ENCODE results near the gene MIEN1. TPM values are rescaled to one million over a fixed set of nuclear protein-coding genes. Genes with fewer than 3 reads are reported as not detected.
"Not testable (repeated sequence)": the region's sequence is repeated elsewhere in the genome, so short reads cannot be mapped to it uniquely, and the experiment has no call there.

Gene MIEN1
- total RNA-seq, 1 donor = 21.6 TPM

DNA sequence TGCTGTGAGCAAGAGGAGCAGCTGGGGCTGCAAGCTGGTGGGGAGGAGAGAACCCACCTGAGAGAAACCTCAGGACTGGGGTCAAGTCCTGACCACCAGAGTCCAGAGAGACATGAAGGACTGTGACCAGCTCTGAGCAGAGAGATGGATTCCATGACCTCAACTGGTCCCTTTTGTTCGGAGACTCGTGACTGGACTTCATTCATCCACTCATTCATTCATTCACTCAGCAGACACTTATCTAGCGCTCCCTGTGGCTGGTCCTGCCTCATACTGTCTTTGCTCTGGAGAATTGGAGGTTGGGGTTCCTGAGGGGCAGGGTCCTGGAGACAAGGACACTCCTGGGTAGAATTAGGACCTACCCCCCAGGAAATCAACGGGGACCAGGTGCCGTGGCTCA, 26.4 kb downstream of the MIEN1 start:
- Histone ChIP-seq H3K27me3 (ENCODE audit: insufficient read depth, low read length) (peaks cover 27% of the 10 kb centered on the region), H3K9me3 (ENCODE audit: low read depth, low read length) (no peaks in the 10 kb centered on the region), H3K4me1 (ENCODE audit: insufficient read depth, low read length) (peaks cover 26% of the 10 kb centered on the region), H3K4me3 (ENCODE audit: low read length) (no peak overlapping the region)

DNA sequence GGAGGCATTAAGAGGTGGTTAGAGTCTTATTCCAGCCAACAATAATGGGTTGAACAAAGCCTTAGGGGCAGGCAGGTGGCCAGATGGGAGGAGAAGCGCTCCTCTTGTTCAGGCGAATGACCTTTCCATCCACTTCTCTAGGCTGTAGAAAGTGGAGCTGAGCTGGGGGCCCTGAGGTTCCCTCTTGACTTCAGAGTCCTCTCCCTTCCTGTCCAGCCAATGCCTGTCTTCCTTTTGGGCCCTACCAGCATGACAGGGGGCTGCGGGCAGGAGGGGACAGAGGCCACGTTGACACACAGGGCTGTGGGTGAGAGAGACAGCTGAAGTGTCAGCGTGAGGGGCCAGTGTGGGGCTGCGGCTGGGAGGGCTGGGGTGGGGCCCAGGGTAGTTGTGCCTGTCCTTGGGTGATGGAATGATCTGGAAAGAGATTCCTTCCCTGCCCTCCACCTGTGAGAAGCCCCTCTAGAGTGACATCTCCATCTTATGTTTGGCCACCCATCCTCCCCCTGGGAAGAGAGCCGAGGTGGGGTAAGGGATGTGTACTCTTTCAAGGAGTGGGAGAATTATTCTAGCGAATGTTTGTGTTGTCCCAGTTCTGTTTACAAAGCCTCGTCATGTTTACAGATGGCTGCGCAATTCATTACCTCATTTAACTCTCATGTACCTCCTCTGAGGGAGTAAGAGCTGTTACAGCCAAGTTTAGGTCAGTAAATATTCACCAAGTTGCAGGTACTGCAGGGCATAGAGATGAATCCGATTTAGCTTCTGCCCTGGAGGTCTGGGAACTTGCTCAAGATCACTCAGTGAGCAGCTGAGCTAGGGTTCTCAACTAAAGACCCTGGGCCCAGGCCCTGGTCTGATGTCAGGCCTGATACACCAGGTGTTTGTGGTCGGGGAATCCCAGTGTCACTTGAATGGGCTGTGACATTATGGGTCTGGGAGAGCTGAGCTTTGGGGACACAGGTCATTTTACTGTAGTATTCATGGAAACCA, 27.1 kb downstream of the MIEN1 start:
- Histone ChIP-seq H3K4me1 (ENCODE audit: insufficient read depth, low read length) (peaks cover 23% of the 10 kb centered on the region), H3K9me3 (ENCODE audit: low read depth, low read length) (no peaks in the 10 kb centered on the region), H3K4me3 (ENCODE audit: low read length) (no peak overlapping the region), H3K27me3 (ENCODE audit: insufficient read depth, low read length) (peaks cover 32% of the 10 kb centered on the region)

DNA sequence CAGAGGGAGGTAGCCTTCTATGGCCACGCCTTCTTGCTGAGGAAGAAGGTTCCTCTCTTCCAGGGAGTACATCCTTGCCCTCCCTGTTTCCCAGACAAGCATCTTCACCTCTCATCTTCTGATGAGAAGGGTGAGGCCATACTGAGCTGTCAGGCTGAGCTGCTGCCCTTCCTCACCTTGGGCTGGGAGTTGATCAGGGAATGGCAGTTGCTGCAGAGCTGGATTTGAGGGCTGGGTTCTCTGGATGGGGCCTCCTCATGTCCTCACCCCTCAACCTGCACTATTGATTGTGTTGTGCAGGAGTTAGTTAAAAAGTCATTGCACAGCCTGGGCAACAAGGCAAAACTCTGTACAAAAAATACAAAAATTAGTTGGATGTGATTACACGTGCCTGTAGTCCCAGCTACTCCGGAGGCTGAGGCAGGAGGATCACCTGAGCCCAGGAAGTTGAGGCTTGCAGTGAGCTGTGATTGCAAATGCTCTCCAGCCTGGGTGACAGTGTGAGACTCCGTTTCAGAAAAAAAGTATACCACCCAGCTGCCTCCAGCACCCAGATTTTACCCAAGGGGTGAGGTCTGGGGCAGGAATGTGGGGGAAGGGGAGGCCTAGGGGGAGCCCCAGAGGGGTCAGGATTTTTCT, 28.4 kb downstream of the MIEN1 start:
- Histone ChIP-seq H3K27me3 (ENCODE audit: insufficient read depth, low read length) (peaks cover 32% of the 10 kb centered on the region), H3K4me1 (ENCODE audit: insufficient read depth, low read length) (peaks cover 11% of the 10 kb centered on the region), H3K9me3 (ENCODE audit: low read depth, low read length) (no peaks in the 10 kb centered on the region), H3K4me3 (ENCODE audit: low read length) (no peak overlapping the region)

DNA sequence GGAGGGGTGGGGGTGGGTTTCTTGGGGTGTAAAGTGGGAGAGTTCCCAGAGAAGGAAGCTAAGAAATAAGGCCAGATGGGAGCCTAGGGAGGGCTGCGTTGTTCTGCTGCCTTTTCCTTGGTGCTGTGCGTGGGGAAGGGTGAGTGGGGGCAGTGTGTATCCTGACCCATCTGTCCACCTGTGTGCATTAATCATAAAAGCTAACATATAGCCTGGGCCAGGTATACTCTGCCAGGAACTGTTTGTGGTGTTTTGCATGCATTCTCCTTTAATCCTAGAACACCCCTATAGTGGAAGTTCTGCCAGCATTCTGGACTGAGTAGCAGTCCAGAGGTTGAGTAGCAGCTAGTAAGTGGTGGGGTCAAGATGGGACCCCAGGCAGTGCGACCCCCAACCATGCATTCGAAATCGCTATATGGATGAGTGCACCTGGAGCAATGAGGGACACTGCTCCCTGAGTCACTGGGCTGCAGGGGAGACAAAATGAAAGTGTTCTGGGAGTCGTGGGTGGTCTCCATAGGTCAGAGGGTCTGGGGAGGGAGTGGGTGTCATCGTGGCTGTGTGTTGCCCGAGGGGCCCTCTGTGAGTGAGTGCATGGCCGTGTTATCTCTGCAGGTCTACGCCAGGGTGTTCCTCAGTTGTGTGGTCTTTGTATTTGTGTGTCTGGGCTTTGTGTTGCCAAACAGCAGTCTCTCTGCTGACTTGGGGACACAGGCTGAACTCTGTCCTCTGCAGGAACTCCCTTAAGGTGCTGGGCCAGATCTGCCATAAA, 29.1 kb downstream of the MIEN1 start:
- Histone ChIP-seq H3K4me3 (ENCODE audit: low read length) (no peak overlapping the region), H3K27me3 (ENCODE audit: insufficient read depth, low read length) (peaks cover 32% of the 10 kb centered on the region), H3K4me1 (ENCODE audit: insufficient read depth, low read length) (peaks cover 4% of the 10 kb centered on the region), H3K9me3 (ENCODE audit: low read depth, low read length) (no peaks in the 10 kb centered on the region)

DNA sequence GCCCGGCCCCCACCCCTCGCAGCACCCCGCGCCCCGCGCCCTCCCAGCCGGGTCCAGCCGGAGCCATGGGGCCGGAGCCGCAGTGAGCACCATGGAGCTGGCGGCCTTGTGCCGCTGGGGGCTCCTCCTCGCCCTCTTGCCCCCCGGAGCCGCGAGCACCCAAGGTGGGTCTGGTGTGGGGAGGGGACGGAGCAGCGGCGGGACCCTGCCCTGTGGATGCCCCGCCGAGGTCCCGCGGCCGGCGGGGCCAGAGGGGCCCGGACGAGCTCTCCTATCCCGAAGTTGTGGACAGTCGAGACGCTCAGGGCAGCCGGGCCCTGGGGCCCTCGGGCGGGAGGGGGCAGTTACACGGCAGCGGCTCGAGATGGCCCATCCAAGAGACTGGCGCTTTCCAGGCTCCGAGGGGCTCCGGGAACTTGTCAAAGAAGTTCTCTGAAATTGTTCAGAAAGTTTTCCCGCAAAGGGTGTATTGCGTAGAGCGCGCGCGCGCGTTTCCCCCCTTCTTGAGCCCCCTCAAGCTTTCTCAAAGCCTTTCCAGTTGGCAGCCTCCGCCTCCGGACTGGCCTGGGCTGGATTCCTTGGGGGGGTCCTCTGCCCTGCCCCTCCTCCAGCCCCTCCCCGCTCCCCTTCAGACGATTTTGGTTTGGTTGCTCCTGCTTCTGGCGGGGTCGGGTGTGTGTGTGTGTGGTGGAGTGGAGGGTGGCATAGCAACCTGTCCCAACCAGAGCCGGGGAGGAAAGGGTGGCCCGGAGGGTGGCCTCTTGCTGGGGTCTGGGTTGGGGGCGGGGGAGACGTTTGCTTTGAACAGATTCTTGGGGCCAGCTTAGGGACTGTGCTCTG, 30.0 kb downstream of the MIEN1 start:
- peaks cover 3% of the 10 kb centered on the region for H3K4me1 ChIP-seq (ENCODE audit: insufficient read depth, low read length)
- H3K9me3 ChIP-seq (ENCODE audit: low read depth, low read length) = no peaks in the 10 kb centered on the region
- no peak overlapping the region for H3K4me3 ChIP-seq (ENCODE audit: low read length)

DNA sequence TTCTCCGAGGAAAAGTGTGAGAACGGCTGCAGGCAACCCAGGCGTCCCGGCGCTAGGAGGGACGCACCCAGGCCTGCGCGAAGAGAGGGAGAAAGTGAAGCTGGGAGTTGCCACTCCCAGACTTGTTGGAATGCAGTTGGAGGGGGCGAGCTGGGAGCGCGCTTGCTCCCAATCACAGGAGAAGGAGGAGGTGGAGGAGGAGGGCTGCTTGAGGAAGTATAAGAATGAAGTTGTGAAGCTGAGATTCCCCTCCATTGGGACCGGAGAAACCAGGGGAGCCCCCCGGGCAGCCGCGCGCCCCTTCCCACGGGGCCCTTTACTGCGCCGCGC, 30.5 kb downstream of the MIEN1 start, which contains the start of gene ERBB2:
ERBB2 (plus strand) TSS at position 247 of the 330 bp plus-strand sequence. CDS start 175 bp downstream, outside the sequence.
- Histone ChIP-seq H3K4me3 (ENCODE audit: low read length) (no peak within 1 kb of the TSS), H3K4me1 (ENCODE audit: insufficient read depth, low read length) (peaks cover 3% of the 10 kb centered on the region), H3K9me3 (ENCODE audit: low read depth, low read length) (no peaks in the 10 kb centered on the region), H3K27me3 (ENCODE audit: insufficient read depth, low read length) (peaks cover 32% of the 10 kb centered on the region)

More for the DNA sequence above, 30.0 kb downstream of the MIEN1 start:
- peaks cover 32% of the 10 kb centered on the region for H3K27me3 ChIP-seq (ENCODE audit: insufficient read depth, low read length)

DNA sequence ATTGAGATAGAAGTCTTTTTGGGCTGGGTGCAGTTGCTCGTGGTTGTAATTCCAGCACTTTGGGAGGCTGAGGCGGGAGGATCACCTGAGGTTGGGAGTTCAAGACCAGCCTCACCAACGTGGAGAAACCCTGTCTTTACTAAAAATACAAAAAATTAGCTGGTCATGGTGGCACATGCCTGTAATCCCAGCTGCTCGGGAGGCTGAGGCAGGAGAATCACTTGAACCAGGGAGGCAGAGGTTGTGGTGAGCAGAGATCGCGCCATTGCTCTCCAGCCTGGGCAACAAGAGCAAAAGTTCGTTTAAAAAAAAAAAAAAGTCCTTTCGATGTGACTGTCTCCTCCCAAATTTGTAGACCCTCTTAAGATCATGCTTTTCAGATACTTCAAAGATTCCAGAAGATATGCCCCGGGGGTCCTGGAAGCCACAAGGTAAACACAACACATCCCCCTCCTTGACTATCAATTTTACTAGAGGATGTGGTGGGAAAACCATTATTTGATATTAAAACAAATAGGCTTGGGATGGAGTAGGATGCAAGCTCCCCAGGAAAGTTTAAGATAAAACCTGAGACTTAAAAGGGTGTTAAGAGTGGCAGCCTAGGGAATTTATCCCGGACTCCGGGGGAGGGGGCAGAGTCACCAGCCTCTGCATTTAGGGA, 31.0 kb downstream of the MIEN1 start:
- H3K4me1 ChIP-seq (ENCODE audit: insufficient read depth, low read length); H3K4me3 ChIP-seq (ENCODE audit: low read length); H3K9me3 ChIP-seq (ENCODE audit: low read depth, low read length): not testable (repeated sequence)
- H3K27me3 ChIP-seq (ENCODE audit: insufficient read depth, low read length) = peaks cover 32% of the 10 kb centered on the region

DNA sequence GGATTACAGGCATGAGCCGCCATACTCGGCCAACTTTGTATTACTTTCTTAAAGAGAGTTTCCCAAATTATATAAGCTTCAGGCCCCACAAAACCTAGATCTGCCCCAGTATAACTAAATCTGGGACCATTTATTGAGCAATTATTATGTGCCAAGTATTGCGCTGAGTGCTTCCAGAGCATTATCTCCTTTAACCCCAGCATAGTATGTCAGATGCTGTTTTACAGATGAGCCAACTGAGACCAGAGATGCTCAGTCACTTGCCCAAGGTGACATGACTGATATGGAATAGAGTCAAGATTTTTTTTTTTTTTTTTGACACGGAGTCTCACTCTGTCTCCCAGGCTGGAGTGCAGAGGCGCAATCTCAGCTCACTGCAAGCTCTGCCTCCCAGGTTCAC, 32.4 kb downstream of the MIEN1 start:
- H3K27me3 ChIP-seq (ENCODE audit: insufficient read depth, low read length) = peaks cover 32% of the 10 kb centered on the region
- no peak overlapping the region for H3K4me3 ChIP-seq (ENCODE audit: low read length)
- H3K4me1 ChIP-seq (ENCODE audit: insufficient read depth, low read length) = peaks cover 3% of the 10 kb centered on the region
- H3K9me3 ChIP-seq (ENCODE audit: low read depth, low read length) = no peaks in the 10 kb centered on the region

DNA sequence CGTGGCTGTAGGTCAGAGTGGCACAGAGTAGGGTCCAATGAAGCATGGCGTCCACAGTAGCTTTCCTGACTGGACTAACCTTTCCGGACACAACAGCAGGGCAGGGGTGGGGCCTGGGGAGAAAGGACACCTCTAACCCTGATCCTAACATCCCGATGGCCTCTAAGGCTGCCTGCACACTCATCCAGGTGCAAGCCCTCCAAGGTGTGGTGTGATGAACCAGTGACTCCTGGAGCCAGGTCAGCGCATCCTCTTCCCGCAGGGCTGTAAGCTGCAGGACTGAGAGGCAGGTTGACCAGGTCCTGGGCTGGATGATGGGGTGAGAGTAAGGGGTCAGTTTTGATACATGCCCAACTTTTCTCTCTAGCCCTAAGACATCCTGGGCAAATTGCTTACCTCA, 33.6 kb downstream of the MIEN1 start:
- Histone ChIP-seq H3K9me3 (ENCODE audit: low read depth, low read length) (no peaks in the 10 kb centered on the region), H3K27me3 (ENCODE audit: insufficient read depth, low read length) (peaks cover 31% of the 10 kb centered on the region), H3K4me1 (ENCODE audit: insufficient read depth, low read length) (peaks cover 3% of the 10 kb centered on the region), H3K4me3 (ENCODE audit: low read length) (no peak overlapping the region)

DNA sequence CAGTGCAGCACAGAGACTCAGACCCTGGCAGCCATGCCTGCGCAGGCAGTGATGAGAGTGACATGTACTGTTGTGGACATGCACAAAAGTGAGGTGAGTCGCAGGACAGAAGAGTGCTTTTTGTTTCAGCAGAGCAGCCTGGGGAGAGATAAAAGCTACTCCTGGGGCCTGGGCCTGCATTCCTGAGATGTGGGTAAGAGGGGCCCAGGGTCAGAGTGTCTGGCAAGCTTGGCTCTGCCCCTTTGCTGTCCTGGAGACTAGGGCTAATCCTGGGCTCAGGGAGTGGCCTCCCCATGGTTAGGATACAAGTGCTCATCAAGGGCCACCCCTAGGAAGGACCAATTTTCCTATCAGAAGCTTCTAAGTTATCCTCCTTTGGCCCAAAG, 35.2 kb downstream of the MIEN1 start:
- Histone ChIP-seq H3K9me3 (ENCODE audit: low read depth, low read length) (no peaks in the 10 kb centered on the region), H3K4me1 (ENCODE audit: insufficient read depth, low read length) (peaks cover 3% of the 10 kb centered on the region), H3K27me3 (ENCODE audit: insufficient read depth, low read length) (peaks cover 16% of the 10 kb centered on the region), H3K4me3 (ENCODE audit: low read length) (no peak overlapping the region)

DNA sequence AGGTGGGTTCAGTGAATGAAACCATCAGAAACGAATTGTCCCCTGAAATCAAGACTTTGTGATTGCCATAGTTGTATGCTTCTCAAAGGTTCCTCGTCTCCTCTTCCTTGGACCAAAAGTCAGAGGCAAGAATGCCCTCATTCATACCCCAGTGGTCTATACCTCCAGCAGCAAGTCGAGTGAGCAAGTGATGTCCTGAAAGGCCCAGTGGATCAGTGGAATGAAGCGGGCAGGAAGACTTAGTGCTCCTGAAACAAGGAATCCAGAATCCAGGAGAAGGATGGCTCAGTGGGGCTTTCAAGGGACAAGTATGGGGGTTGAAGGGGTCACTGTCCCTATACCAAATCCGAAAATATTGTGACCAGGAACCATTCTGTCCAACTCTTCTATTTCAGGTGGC, 35.7 kb downstream of the MIEN1 start:
- Histone ChIP-seq H3K27me3 (ENCODE audit: insufficient read depth, low read length) (peaks cover 12% of the 10 kb centered on the region), H3K4me1 (ENCODE audit: insufficient read depth, low read length) (peaks cover under 1% of the 10 kb centered on the region), H3K4me3 (ENCODE audit: low read length) (no peak overlapping the region), H3K9me3 (ENCODE audit: low read depth, low read length) (no peaks in the 10 kb centered on the region)

DNA sequence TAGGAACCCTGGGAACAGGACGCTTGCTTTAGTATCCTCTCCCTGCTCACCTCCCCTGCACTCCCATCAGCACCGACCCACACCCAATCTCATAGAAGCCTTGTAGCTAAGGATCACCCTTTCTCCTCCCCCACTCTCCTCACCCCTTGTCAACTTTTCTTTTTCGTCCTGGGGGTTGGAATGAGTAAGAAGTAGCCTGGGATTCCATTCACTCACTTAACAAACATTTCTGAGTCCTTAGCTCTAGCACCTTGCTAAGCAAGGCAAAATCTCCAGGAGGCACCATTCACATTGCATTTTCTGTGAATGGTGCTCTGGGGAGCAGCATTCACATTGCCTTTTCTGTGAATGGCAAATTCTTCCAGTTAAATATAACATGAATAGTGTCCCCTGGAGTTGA, 41.4 kb downstream of the MIEN1 start:
- Histone ChIP-seq H3K4me3 (ENCODE audit: low read length) (no peak overlapping the region), H3K9me3 (ENCODE audit: low read depth, low read length) (no peaks in the 10 kb centered on the region), H3K4me1 (ENCODE audit: insufficient read depth, low read length) (peaks cover 17% of the 10 kb centered on the region), H3K27me3 (ENCODE audit: insufficient read depth, low read length) (no peaks in the 10 kb centered on the region)

DNA sequence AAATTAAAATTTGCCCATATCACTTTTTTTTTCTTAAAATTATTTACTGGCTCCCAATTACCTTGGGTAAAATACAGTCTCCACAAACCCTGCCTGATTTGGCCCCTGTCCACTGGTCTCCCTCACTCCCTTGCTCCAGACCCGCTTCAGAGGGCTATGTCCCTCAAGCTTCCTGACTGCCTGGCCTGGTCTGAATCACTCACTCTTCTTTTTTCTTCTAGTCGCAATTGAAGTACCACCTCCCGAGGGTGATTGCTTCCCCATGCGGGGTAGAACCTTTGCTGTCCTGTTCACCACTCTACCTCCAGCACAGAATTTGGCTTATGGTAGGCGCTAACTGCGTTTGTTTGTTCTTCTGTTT, 41.9 kb downstream of the MIEN1 start:
- no peaks in the 10 kb centered on the region for H3K27me3 ChIP-seq (ENCODE audit: insufficient read depth, low read length)
- peak overlapping the region; percentile 91 for H3K4me3 ChIP-seq (ENCODE audit: low read length)
- peaks cover 17% of the 10 kb centered on the region for H3K4me1 ChIP-seq (ENCODE audit: insufficient read depth, low read length)
- no peaks in the 10 kb centered on the region for H3K9me3 ChIP-seq (ENCODE audit: low read depth, low read length)

Measured in mononuclear cell (primary cell).